ENCODE data around the gene YWHAG.
A peak's percentile ranks its signal among the peaks of the same experiment; 100 is the strongest.

YWHAG gene

GRCh38 chr7:76356823-76357222, 2.0 kb downstream of the YWHAG start:
- peaks cover 29% of the 10 kb centered on the region for H3K36me3 ChIP-seq (ENCODE audit: insufficient read depth, low read length)
- H3K4me2 ChIP-seq (ENCODE audit: low read length), result peak overlapping the region; percentile 89
- H3K27me3 ChIP-seq (ENCODE audit: control insufficient read depth, insufficient read depth, low read length), result no peaks in the 10 kb centered on the region
- H3K4me1 ChIP-seq (ENCODE audit: control insufficient read depth, insufficient read depth, low read length), result peaks cover 42% of the 10 kb centered on the region
- H3K4me3 ChIP-seq (ENCODE audit: low read length), result peak overlapping the region; percentile 99
- H3K9ac ChIP-seq (ENCODE audit: low read depth, low read length), result peak overlapping the region; percentile 98
- no peaks in the 10 kb centered on the region for H3K9me3 ChIP-seq (replicated peaks; ENCODE audit: low read length)

- H3K9ac ChIP-seq (ENCODE audit: low read depth, low read length), result peak overlapping the region; percentile 98
- no peaks in the 10 kb centered on the region for H3K27me3 ChIP-seq (ENCODE audit: control insufficient read depth, insufficient read depth, low read length)
- H3K9me3 ChIP-seq (replicated peaks; ENCODE audit: low read length), result no peaks in the 10 kb centered on the region
- peak overlapping the region; percentile 89 for H3K4me2 ChIP-seq (ENCODE audit: low read length)
- H3K4me1 ChIP-seq (ENCODE audit: control insufficient read depth, insufficient read depth, low read length), result peaks cover 48% of the 10 kb centered on the region
- peaks cover 29% of the 10 kb centered on the region for H3K36me3 ChIP-seq (ENCODE audit: insufficient read depth, low read length)
- peak overlapping the region; percentile 99 for H3K4me3 ChIP-seq (ENCODE audit: low read length)
Measured at GRCh38 chr7:76356115-76356514, 2.7 kb downstream of the YWHAG start.

GRCh38 chr7:76354981-76355730, 3.6 kb downstream of the YWHAG start:
- H3K4me1 ChIP-seq (ENCODE audit: control insufficient read depth, insufficient read depth, low read length), result peaks cover 47% of the 10 kb centered on the region
- H3K36me3 ChIP-seq (ENCODE audit: insufficient read depth, low read length), result peaks cover 33% of the 10 kb centered on the region
- no peaks in the 10 kb centered on the region for H3K9me3 ChIP-seq (replicated peaks; ENCODE audit: low read length)
- no peak overlapping the region for H3K9ac ChIP-seq (ENCODE audit: low read depth, low read length)
- H3K27me3 ChIP-seq (ENCODE audit: control insufficient read depth, insufficient read depth, low read length), result no peaks in the 10 kb centered on the region
- peak overlapping the region; percentile 89 for H3K4me2 ChIP-seq (ENCODE audit: low read length)
- H3K4me3 ChIP-seq (ENCODE audit: low read length), result no peak overlapping the region

DNA sequence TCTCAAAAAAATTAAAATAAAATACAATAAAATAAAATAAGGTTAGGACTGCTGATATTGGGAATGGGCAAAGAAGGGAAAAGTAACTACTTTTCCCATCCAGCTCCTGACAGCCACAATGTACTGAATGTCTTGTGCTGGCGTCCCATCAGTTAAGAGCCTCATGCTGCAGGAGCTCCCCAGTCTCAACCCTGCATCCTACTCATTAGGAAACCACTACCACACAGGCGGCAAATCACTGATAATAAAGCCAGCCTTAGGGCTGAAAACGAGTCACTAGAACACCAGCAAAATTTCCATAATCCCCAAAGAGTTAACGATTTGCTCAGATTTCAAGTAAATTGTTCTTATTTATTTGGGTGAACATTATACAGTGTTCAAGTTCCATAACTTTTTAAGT, 4.3 kb downstream of the YWHAG start:
- no peak overlapping the region for H3K4me3 ChIP-seq (ENCODE audit: low read length)
- H3K36me3 ChIP-seq (ENCODE audit: insufficient read depth, low read length), result peaks cover 39% of the 10 kb centered on the region
- no peak overlapping the region for H3K9ac ChIP-seq (ENCODE audit: low read depth, low read length)
- peaks cover 43% of the 10 kb centered on the region for H3K4me1 ChIP-seq (ENCODE audit: control insufficient read depth, insufficient read depth, low read length)
- H3K9me3 ChIP-seq (replicated peaks; ENCODE audit: low read length), result no peaks in the 10 kb centered on the region
- peak overlapping the region; percentile 89 for H3K4me2 ChIP-seq (ENCODE audit: low read length)
- no peaks in the 10 kb centered on the region for H3K27me3 ChIP-seq (ENCODE audit: control insufficient read depth, insufficient read depth, low read length)

- Histone ChIP-seq H3K36me3 (ENCODE audit: insufficient read depth, low read length) (peaks cover 45% of the 10 kb centered on the region), H3K4me3 (ENCODE audit: low read length) (no peak overlapping the region), H3K9ac (ENCODE audit: low read depth, low read length) (no peak overlapping the region), H3K9me3 (replicated peaks; ENCODE audit: low read length) (no peaks in the 10 kb centered on the region), H3K4me2 (ENCODE audit: low read length) (no peak overlapping the region), H3K27me3 (ENCODE audit: control insufficient read depth, insufficient read depth, low read length) (no peaks in the 10 kb centered on the region), H3K4me1 (ENCODE audit: control insufficient read depth, insufficient read depth, low read length) (peaks cover 42% of the 10 kb centered on the region)
Measured at GRCh38 chr7:76353744-76354143, 5.0 kb downstream of the YWHAG start.

GRCh38 chr7:76352193-76352592, 6.6 kb downstream of the YWHAG start:
- peaks cover 44% of the 10 kb centered on the region for H3K4me1 ChIP-seq (ENCODE audit: control insufficient read depth, insufficient read depth, low read length)
- no peak overlapping the region for H3K9ac ChIP-seq (ENCODE audit: low read depth, low read length)
- H3K9me3 ChIP-seq (replicated peaks; ENCODE audit: low read length), result no peaks in the 10 kb centered on the region
- H3K4me3 ChIP-seq (ENCODE audit: low read length), result peak overlapping the region; percentile 43
- H3K4me2 ChIP-seq (ENCODE audit: low read length), result peak overlapping the region; percentile 68
- peaks cover 56% of the 10 kb centered on the region for H3K36me3 ChIP-seq (ENCODE audit: insufficient read depth, low read length)
- no peaks in the 10 kb centered on the region for H3K27me3 ChIP-seq (ENCODE audit: control insufficient read depth, insufficient read depth, low read length)

- no peak overlapping the region for H3K9ac ChIP-seq (ENCODE audit: low read depth, low read length)
- peaks cover 57% of the 10 kb centered on the region for H3K36me3 ChIP-seq (ENCODE audit: insufficient read depth, low read length)
- no peaks in the 10 kb centered on the region for H3K27me3 ChIP-seq (ENCODE audit: control insufficient read depth, insufficient read depth, low read length)
- peaks cover 42% of the 10 kb centered on the region for H3K4me1 ChIP-seq (ENCODE audit: control insufficient read depth, insufficient read depth, low read length)
- no peak overlapping the region for H3K4me3 ChIP-seq (ENCODE audit: low read length)
- H3K4me2 ChIP-seq (ENCODE audit: low read length), result peak overlapping the region; percentile 68
- no peaks in the 10 kb centered on the region for H3K9me3 ChIP-seq (replicated peaks; ENCODE audit: low read length)
Measured at GRCh38 chr7:76351372-76351771, 7.4 kb downstream of the YWHAG start.

GRCh38 chr7:76349313-76349885, 9.4 kb downstream of the YWHAG start:
- Histone ChIP-seq H3K4me2 (ENCODE audit: low read length) (no peak overlapping the region), H3K4me3 (ENCODE audit: low read length) (no peak overlapping the region), H3K4me1 (ENCODE audit: control insufficient read depth, insufficient read depth, low read length) (peaks cover 26% of the 10 kb centered on the region), H3K9me3 (replicated peaks; ENCODE audit: low read length) (no peaks in the 10 kb centered on the region), H3K9ac (ENCODE audit: low read depth, low read length) (no peak overlapping the region), H3K27me3 (ENCODE audit: control insufficient read depth, insufficient read depth, low read length) (no peaks in the 10 kb centered on the region), H3K36me3 (ENCODE audit: insufficient read depth, low read length) (peaks cover 55% of the 10 kb centered on the region)

DNA sequence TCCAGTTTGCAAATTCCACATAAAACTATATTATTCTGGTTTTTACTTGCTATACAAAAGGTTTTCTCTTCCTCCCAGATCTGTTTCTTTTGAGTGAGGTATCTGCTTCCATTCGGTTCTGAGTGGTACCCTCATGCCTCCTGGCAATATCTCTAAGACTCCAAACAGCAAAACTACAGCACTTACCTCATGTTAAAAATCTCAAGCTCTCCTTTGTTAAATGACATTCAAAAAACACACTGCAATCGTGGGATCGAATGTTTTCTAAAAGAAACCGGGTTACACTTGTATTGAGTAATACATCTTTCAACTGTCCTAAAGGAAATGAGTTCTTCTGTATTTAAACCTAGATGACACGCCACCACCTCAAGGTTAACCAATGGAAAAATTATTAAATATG, 11.1 kb downstream of the YWHAG start:
- H3K27me3 ChIP-seq (ENCODE audit: control insufficient read depth, insufficient read depth, low read length), result no peaks in the 10 kb centered on the region
- H3K4me3 ChIP-seq (ENCODE audit: low read length), result no peak overlapping the region
- peaks cover 35% of the 10 kb centered on the region for H3K4me1 ChIP-seq (ENCODE audit: control insufficient read depth, insufficient read depth, low read length)
- no peaks in the 10 kb centered on the region for H3K9me3 ChIP-seq (replicated peaks; ENCODE audit: low read length)
- H3K36me3 ChIP-seq (ENCODE audit: insufficient read depth, low read length), result peaks cover 70% of the 10 kb centered on the region
- H3K9ac ChIP-seq (ENCODE audit: low read depth, low read length), result no peak overlapping the region
- no peak overlapping the region for H3K4me2 ChIP-seq (ENCODE audit: low read length)

- no peak overlapping the region for H3K4me2 ChIP-seq (ENCODE audit: low read length)
- H3K9ac ChIP-seq (ENCODE audit: low read depth, low read length), result no peak overlapping the region
- H3K27me3 ChIP-seq (ENCODE audit: control insufficient read depth, insufficient read depth, low read length), result no peaks in the 10 kb centered on the region
- no peak overlapping the region for H3K4me3 ChIP-seq (ENCODE audit: low read length)
- no peaks in the 10 kb centered on the region for H3K9me3 ChIP-seq (replicated peaks; ENCODE audit: low read length)
- peaks cover 78% of the 10 kb centered on the region for H3K36me3 ChIP-seq (ENCODE audit: insufficient read depth, low read length)
- H3K4me1 ChIP-seq (ENCODE audit: control insufficient read depth, insufficient read depth, low read length), result peaks cover 27% of the 10 kb centered on the region
Measured at GRCh38 chr7:76346778-76347177, 12.0 kb downstream of the YWHAG start.

GRCh38 chr7:76346097-76346496, 12.7 kb downstream of the YWHAG start:
- Histone ChIP-seq H3K9me3 (replicated peaks; ENCODE audit: low read length) (no peaks in the 10 kb centered on the region), H3K4me1 (ENCODE audit: control insufficient read depth, insufficient read depth, low read length) (peaks cover 29% of the 10 kb centered on the region), H3K36me3 (ENCODE audit: insufficient read depth, low read length) (peaks cover 82% of the 10 kb centered on the region), H3K9ac (ENCODE audit: low read depth, low read length) (no peak overlapping the region), H3K27me3 (ENCODE audit: control insufficient read depth, insufficient read depth, low read length) (no peaks in the 10 kb centered on the region), H3K4me3 (ENCODE audit: low read length) (no peak overlapping the region), H3K4me2 (ENCODE audit: low read length) (no peak overlapping the region)

GRCh38 chr7:76343931-76344321, 14.9 kb downstream of the YWHAG start:
- Histone ChIP-seq H3K4me1 (ENCODE audit: control insufficient read depth, insufficient read depth, low read length) (peaks cover 38% of the 10 kb centered on the region), H3K27me3 (ENCODE audit: control insufficient read depth, insufficient read depth, low read length) (no peaks in the 10 kb centered on the region), H3K9me3 (replicated peaks; ENCODE audit: low read length) (no peaks in the 10 kb centered on the region), H3K9ac (ENCODE audit: low read depth, low read length) (no peak overlapping the region), H3K36me3 (ENCODE audit: insufficient read depth, low read length) (peaks cover 75% of the 10 kb centered on the region), H3K4me2 (ENCODE audit: low read length) (no peak overlapping the region), H3K4me3 (ENCODE audit: low read length) (no peak overlapping the region)
